RWPE1 (cell line): ENCODE data around the gene CALB2.

Source experiments
- CTCF ChIA-PET: fragments of 350-600 bp; sonication (Branson Sonifier 250); formaldehyde crosslinking; extraction: SDS; loops from one replicate; lab custom pipeline; 2021; lab: Yijun Ruan, JAX
- POLR2A ChIA-PET: fragments of 400-600 bp; formaldehyde crosslinking; extraction: SDS; loops from one replicate; lab custom pipeline; 2020; ENCODE audit warnings: antibody characterized with exemption; ENCODE audit not compliant: low non-redundant PET; lab: Yijun Ruan, JAX
- DNase-seq: peaks from one replicate; pipeline ENCODE4 v3.0.0; 2012; ENCODE audit warnings: low spot score
- H3K27ac ChIP-seq: fragments of 450-650 bp; 2 replicates; pipeline ENCODE4 v1.5.1; 2017
- TF ChIP-seq, protein P1 (sequence below): fragments of 450-650 bp; conservative IDR thresholded peaks from 2 replicates; pipeline ENCODE4 v1.5.1; 2017; ENCODE audit warnings: low read depth, mild to moderate bottlenecking

CALB2 gene

DNA sequence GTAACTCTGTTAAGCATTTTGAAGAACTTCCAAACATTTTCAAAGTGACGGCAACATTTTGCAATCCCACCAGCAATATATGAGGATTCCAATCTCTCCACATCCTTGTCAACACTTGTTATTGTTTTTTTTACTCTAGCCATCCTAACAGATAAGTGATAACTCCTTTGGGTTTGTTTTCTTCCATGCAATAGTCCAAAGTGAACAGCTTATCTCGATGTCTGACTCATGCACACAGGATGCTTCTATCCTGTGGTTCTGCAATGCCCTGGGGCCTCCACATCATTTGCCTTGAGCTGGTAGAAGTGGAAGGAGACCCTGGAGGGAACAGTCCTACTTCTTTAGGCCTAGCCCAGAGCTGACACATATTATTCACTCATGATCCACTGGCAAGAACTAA is 70.4 kb downstream of the CALB2 start:
- TF ChIP-seq, protein P1, sequence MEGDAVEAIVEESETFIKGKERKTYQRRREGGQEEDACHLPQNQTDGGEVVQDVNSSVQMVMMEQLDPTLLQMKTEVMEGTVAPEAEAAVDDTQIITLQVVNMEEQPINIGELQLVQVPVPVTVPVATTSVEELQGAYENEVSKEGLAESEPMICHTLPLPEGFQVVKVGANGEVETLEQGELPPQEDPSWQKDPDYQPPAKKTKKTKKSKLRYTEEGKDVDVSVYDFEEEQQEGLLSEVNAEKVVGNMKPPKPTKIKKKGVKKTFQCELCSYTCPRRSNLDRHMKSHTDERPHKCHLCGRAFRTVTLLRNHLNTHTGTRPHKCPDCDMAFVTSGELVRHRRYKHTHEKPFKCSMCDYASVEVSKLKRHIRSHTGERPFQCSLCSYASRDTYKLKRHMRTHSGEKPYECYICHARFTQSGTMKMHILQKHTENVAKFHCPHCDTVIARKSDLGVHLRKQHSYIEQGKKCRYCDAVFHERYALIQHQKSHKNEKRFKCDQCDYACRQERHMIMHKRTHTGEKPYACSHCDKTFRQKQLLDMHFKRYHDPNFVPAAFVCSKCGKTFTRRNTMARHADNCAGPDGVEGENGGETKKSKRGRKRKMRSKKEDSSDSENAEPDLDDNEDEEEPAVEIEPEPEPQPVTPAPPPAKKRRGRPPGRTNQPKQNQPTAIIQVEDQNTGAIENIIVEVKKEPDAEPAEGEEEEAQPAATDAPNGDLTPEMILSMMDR, result no peak
- no peak overlapping the region for H3K27ac ChIP-seq
- ChIA-PET CTCF (interaction anchor here (1.1 kb wide), 1 partner anchor 16 kb away, joined by 5 read pairs; no protein-coding TSS in a partner anchor), POLR2A (no interaction called here)
- no peak for DNase-seq

DNA sequence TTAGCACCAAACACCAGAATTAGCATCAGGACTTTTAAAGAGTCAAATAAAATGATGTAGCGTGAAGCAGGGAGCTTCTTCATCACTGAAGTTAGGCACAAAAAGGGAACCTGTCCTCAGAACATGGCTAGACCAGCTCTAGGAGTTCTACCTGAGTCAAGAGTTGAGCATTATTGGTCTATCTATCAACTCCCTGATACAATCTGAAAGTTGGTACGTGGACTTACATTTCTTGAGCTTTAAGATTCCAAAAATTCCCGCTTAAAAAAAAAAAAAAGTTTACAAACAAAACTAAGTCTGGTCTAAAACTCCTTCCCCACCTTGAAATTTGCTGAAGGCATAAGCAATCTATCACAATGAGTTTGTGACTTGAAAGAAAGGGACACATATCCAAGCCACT is 71.1 kb downstream of the CALB2 start:
- TF ChIP-seq, protein P1, result no peak
- no peak for DNase-seq
- no peak overlapping the region for H3K27ac ChIP-seq
- CTCF ChIA-PET, result no interaction called here
- POLR2A ChIA-PET, result no interaction called here

DNA sequence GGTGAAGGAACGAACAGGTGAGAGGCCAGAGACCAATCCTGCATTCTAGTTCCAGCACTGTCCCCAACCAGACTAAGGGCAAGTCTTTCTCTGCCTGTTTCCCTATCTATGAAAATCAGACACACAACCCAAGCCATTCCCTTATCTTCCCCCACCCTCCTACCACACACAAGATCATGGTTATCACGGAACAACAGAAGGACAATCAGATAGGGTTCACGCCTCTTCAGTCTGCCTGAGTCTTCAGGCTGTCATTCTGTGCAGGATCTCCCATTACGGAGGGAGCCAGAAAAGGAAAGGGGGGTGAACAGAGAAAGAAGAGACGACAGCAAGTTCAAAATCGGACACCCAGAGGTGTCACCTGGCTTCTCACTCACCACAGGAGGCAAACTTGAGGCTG is 72.2 kb downstream of the CALB2 start:
- no peak overlapping the region for H3K27ac ChIP-seq
- CTCF ChIA-PET, result no interaction called here
- TF ChIP-seq, protein P1, result no peak
- POLR2A ChIA-PET, result no interaction called here
- DNase-seq, result no peak

DNA sequence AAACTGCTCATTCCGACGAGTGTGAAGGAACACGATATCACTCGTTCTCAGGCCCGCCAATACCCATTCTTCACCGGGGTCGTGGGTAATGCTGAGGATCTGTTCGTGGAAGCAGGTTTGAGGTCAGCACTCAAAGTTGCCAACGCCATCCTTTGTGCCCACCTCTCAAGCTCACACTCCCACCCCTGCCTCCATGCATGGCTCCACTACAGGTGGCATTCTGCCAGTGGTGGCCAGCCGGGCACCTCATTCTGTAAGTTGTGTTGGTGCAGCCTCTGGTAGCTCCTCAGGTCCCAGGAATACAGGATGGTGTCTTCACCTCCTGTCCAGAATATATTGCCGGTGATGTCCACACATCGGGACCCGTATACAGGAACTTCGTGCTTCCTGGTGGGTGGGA is 72.7 kb downstream of the CALB2 start:
- CTCF ChIA-PET, result interaction anchor here (0.7 kb wide), 1 partner anchor 64 kb away, joined by 3 read pairs; no protein-coding TSS in a partner anchor
- POLR2A ChIA-PET, result no interaction called here
- no peak for DNase-seq
- no peak overlapping the region for H3K27ac ChIP-seq
- TF ChIP-seq, protein P1, result no peak

DNA sequence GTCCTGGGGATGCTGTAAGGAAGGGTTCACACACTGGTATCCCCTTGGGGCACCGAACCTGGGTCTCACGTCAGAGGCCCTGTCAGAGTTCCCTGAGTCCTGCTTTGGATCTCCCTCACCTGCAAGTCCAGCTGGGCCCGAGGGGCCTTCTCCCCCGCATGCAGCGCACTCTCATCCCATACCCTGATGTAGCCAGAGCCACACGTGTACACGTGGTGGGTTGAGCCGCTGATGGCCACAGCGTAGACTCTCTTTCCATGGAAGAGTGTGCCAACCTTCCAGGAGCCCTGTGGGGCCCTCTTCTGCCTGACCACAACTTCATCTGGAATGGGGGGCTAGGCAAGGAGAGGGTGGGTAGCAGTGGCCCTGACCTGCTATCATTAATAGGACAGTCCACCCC is 73.5 kb downstream of the CALB2 start:
- no peak for DNase-seq
- POLR2A ChIA-PET, result no interaction called here
- CTCF ChIA-PET, result no interaction called here
- H3K27ac ChIP-seq, result no peak overlapping the region
- TF ChIP-seq, protein P1, result no peak

DNA sequence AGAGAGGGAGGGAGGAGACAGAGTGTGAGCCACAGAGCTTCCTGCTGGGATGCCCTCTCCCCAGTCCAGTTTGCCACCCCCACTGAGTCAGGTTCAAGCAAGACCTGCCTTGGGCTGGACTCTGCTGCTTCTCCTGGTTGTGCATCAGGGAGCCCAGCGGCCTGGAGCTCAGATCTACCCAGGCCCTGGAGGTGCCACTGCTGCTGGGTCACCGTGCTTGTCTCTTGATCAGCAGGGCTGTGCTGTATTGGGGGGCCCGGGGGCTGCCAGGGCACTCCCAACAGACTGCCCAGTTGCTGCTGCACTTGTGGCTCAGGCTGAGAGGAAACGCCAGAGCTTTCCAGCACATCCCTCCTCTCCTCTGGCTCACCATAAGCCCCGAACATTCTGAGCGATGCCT is 74.4 kb downstream of the CALB2 start:
- no peak overlapping the region for H3K27ac ChIP-seq
- DNase-seq, result no peak
- ChIA-PET CTCF (no interaction called here), POLR2A (no interaction called here)
- TF ChIP-seq, protein P1, result no peak
